Fibroblast of lung (primary cell): Measurements from ENCODE around the gene SEMA6A.

Experiments
- EZH2 ChIP-seq: IDR thresholded peaks from 2 replicates; pipeline ENCODE4 v1.5.1; 2012; ENCODE audit warnings: low read length, control low read depth, mild to moderate bottlenecking; ENCODE audit errors: missing control alignments
- TF ChIP-seq, protein P1 (sequence below), 2 donors: IDR thresholded peaks in 1 of 2; conservative IDR thresholded peaks in 1 of 2; 1 replicate in 1 of 2; 2 replicates in 1 of 2; pipeline ENCODE4 v1.5.1; 2011 to 2012; ENCODE audit warnings: low read length in 2 of 2, control low read depth in 1 of 2, inconsistent platforms in 1 of 2, low read depth in 1 of 2, mild to moderate bottlenecking in 1 of 2

GRCh38 chr5:116621599-116621998 lies 47.0 kb upstream of the SEMA6A start:
- TF ChIP-seq, protein P1, sequence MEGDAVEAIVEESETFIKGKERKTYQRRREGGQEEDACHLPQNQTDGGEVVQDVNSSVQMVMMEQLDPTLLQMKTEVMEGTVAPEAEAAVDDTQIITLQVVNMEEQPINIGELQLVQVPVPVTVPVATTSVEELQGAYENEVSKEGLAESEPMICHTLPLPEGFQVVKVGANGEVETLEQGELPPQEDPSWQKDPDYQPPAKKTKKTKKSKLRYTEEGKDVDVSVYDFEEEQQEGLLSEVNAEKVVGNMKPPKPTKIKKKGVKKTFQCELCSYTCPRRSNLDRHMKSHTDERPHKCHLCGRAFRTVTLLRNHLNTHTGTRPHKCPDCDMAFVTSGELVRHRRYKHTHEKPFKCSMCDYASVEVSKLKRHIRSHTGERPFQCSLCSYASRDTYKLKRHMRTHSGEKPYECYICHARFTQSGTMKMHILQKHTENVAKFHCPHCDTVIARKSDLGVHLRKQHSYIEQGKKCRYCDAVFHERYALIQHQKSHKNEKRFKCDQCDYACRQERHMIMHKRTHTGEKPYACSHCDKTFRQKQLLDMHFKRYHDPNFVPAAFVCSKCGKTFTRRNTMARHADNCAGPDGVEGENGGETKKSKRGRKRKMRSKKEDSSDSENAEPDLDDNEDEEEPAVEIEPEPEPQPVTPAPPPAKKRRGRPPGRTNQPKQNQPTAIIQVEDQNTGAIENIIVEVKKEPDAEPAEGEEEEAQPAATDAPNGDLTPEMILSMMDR (conservative IDR thresholded peaks at IDR 0.05 in 1 of 2, IDR thresholded peaks at IDR 0.05 in 1 of 2; ENCODE audit: low read depth in 1 of 2, low read length in 2 of 2): no peak
- TF ChIP-seq EZH2: no peak
